Keratinocyte (primary cell): Measurements from ENCODE around the gene SPTBN4. TPM values are rescaled to one million over a fixed set of nuclear protein-coding genes. Genes with fewer than 3 reads are reported as not detected.

ENCODE experiments used
- DNase-seq: peaks from one replicate; pipeline ENCODE4 v3.0.0-alpha.2; 2011; ENCODE audit warnings: low read depth, missing footprints, low spot score
- FAIRE-seq: peaks from 2 replicates; lab custom pipeline; 2011; peaks lifted over from hg19 to GRCh38; lab: Jason Lieb, UNC
- H2AFZ ChIP-seq: 2 replicates; pipeline ENCODE4 v1.6.0; 2012; ENCODE audit warnings: low read length, control low read depth, inconsistent platforms; ENCODE audit not compliant: control insufficient read depth
- H3K27ac ChIP-seq: 2 replicates; pipeline ENCODE4 v1.5.1; 2011; ENCODE audit warnings: low read length; ENCODE audit not compliant: control insufficient read depth, insufficient read depth
- H3K27me3 ChIP-seq: 3 replicates; pipeline ENCODE4 v1.6.0; 2011; ENCODE audit warnings: low read length; ENCODE audit not compliant: control insufficient read depth, insufficient read depth; ENCODE audit errors: extremely low read depth
- H3K36me3 ChIP-seq, 2 experiments: 2 replicates in 1 of 2; 3 replicates in 1 of 2; pipeline ENCODE4 v1.5.1; 2011; ENCODE audit warnings: low read length in 2 of 2, mild to moderate bottlenecking in 1 of 2; ENCODE audit not compliant: control insufficient read depth in 2 of 2, insufficient read depth in 2 of 2; ENCODE audit errors: extremely low read depth in 1 of 2
- H3K4me1 ChIP-seq: 3 replicates; pipeline ENCODE4 v1.5.1; 2011; ENCODE audit warnings: low read length; ENCODE audit not compliant: control insufficient read depth, insufficient read depth; ENCODE audit errors: extremely low read depth
- H3K4me2 ChIP-seq: 3 replicates; pipeline ENCODE4 v1.6.0; 2011; ENCODE audit warnings: low read depth, low read length; ENCODE audit not compliant: control insufficient read depth, insufficient read depth; ENCODE audit errors: extremely low read depth
- H3K4me3 ChIP-seq, 3 experiments: fragments of 200-600 bp in 1 of 3; sonication (generic) in 1 of 3; 2 replicates in 2 of 3; 3 replicates in 1 of 3; pipeline ENCODE4 v1.5.1; 2011 to 2016; ENCODE audit warnings: low read length in 3 of 3, mild to moderate bottlenecking in 3 of 3, control low read depth in 2 of 3, inconsistent platforms in 1 of 3, low read depth in 1 of 3, mixed read lengths in 1 of 3, mixed run types in 1 of 3, moderate library complexity in 1 of 3; ENCODE audit not compliant: control insufficient read depth in 2 of 3, insufficient read depth in 2 of 3; ENCODE audit errors: extremely low read depth in 1 of 3
- H3K79me2 ChIP-seq: 2 replicates; pipeline ENCODE4 v1.6.0; 2012; ENCODE audit warnings: low read length; ENCODE audit not compliant: control insufficient read depth, insufficient read depth
- H3K9ac ChIP-seq: 3 replicates; pipeline ENCODE4 v1.6.0; 2011; ENCODE audit warnings: low read length; ENCODE audit not compliant: control insufficient read depth, insufficient read depth; ENCODE audit errors: extremely low read depth
- H3K9me1 ChIP-seq: 3 replicates; pipeline ENCODE4 v1.6.0; 2011; ENCODE audit warnings: low read length; ENCODE audit not compliant: control insufficient read depth, insufficient read depth; ENCODE audit errors: extremely low read depth
- H3K9me3 ChIP-seq: 2 replicates; pipeline ENCODE4 v1.5.1; 2012; ENCODE audit warnings: low read depth, low read length; ENCODE audit not compliant: control insufficient read depth
- H4K20me1 ChIP-seq: 3 replicates; pipeline ENCODE4 v1.6.0; 2011; ENCODE audit warnings: low read length; ENCODE audit not compliant: control insufficient read depth, insufficient read depth; ENCODE audit errors: extremely low read depth
- EZH2 ChIP-seq: IDR thresholded peaks from one replicate; pipeline ENCODE4 v1.6.1; 2012; ENCODE audit warnings: inconsistent platforms, mild to moderate bottlenecking, low read length, moderate library complexity
- dilution Hi-C: fragments of 300-500 bp; cut with MboI; formaldehyde crosslinking; loops from one replicate; pipeline ENCODE4 v1.7.0; 2020; ENCODE audit warnings: low sequenced_read_pairs; ENCODE audit not compliant: extremely low pct_ligation_motif_present
- polyA plus RNA-seq, 5 experiments: library from polyadenylated mRNA; depleted of rRNA in 3 of 5; stranded (reverse) in 3 of 5; stranded (forward) in 1 of 5; unstranded in 1 of 5; fragments of >200 nt; gene quantifications; 1 replicate in 1 of 5; 2 replicates in 3 of 5; 3 replicates in 1 of 5; pipeline versions ENCODE4 v1.2.1 to v1.2.3, GENCODE V29; 2011 to 2012; ENCODE audit warnings: missing spikeins in 2 of 5, low read depth in 1 of 5, low replicate concordance in 1 of 5
- TF ChIP-seq, protein P1 (sequence below), 3 experiments: IDR thresholded peaks in 1 of 3; conservative IDR thresholded peaks in 1 of 3; optimal IDR thresholded peaks in 1 of 3; 2 replicates in 2 of 3; 3 replicates in 1 of 3; pipeline versions ENCODE3 to v1.5.1; 2011; ENCODE audit warnings: low read length in 3 of 3, mild to moderate bottlenecking in 3 of 3, moderate library complexity in 2 of 3, control low read depth in 1 of 3, inconsistent platforms in 1 of 3; ENCODE audit not compliant: insufficient read depth in 2 of 3; ENCODE audit errors: extremely low read depth in 1 of 3

The SPTBN4 gene
- polyA plus RNA-seq, 1 donor (not counting 4 experiments of a cell fraction or from before 2014, with no cell fraction given), result 0.17 TPM

DNA sequence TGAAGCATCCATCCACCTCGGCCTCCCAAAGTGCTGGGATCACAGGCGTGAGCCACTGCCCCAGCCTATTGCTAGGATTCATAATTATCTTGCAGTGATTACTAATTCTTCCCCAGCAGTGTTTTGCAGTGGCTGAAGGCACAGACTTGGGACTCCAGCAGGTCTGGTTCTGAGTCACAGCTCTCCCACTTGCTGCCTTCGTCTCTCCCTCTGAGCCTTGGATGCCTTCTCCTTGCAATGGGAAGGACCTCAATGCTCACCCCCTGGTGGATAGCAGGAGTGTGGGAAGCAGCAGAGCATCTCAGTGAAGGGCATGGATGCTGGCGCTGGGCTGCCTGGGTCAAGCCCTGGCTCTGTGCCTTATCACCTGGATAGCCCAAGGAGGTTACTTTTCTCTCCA, 72.3 kb downstream of the SPTBN4 start:
- FAIRE-seq, result no peak
- Histone ChIP-seq H3K27ac (no peak overlapping the region), H3K79me2 (no peaks in the 10 kb centered on the region), H3K4me1 (no peaks in the 10 kb centered on the region), H3K9me1 (no peaks in the 10 kb centered on the region), H3K27me3 (no peaks in the 10 kb centered on the region), H3K4me3 (no peak overlapping the region), H3K36me3 (no peaks in the 10 kb centered on the region), H3K9me3 (no peaks in the 10 kb centered on the region), H3K4me2 (no peak overlapping the region), H4K20me1 (no peaks in the 10 kb centered on the region), H3K9ac (no peak overlapping the region), H2AFZ (no peak overlapping the region)
- dilution Hi-C loops, result no loop called here
- DNase-seq, result no peak
- TF ChIP-seq EZH2, result no peak
- TF ChIP-seq, protein P1, sequence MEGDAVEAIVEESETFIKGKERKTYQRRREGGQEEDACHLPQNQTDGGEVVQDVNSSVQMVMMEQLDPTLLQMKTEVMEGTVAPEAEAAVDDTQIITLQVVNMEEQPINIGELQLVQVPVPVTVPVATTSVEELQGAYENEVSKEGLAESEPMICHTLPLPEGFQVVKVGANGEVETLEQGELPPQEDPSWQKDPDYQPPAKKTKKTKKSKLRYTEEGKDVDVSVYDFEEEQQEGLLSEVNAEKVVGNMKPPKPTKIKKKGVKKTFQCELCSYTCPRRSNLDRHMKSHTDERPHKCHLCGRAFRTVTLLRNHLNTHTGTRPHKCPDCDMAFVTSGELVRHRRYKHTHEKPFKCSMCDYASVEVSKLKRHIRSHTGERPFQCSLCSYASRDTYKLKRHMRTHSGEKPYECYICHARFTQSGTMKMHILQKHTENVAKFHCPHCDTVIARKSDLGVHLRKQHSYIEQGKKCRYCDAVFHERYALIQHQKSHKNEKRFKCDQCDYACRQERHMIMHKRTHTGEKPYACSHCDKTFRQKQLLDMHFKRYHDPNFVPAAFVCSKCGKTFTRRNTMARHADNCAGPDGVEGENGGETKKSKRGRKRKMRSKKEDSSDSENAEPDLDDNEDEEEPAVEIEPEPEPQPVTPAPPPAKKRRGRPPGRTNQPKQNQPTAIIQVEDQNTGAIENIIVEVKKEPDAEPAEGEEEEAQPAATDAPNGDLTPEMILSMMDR (optimal IDR thresholded peaks at IDR 0.05 in 1 of 3, IDR thresholded peaks at IDR 0.05 in 1 of 3, conservative IDR thresholded peaks at IDR 0.05 in 1 of 3; ENCODE audit: extremely low read depth in 1 of 3, insufficient read depth in 2 of 3, low read length in 3 of 3), result peak in 1 of 3 experiments; percentile 8

DNA sequence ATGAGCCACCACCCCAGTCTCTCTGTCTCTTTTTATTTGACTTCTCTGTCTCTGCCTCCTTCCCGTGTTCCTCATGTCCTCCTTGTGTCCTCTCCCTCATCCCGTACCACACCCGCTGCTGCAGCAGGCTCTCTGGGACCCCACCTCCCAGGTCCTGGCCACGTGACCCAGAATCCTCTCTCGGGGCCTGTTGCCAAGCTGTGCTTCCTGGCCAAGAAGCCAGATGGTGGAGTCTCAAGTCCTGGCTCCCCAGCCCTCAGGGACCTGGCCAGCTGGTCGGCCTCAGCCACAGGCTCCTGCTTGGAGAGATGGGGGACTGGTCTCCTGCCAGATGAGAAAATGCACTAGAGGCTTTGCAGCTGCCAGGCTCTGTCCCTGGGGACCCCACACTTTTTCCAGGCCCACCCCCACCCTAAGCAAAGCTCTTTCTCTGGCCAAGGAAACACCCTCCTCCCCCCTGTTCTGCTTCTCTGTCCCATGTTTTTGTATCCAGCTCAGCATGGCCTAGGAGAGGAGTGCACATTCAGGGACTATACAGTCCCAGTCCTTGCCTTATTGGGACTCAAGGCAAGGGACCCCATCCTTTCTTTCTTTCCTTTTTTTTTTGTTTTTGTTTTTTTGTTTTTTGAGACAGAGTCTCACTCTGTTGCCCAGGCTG, 75.5 kb downstream of the SPTBN4 start:
- Histone ChIP-seq H4K20me1 (no peaks in the 10 kb centered on the region), H3K4me3 (no peak overlapping the region), H3K4me1 (no peaks in the 10 kb centered on the region), H3K9ac (no peak overlapping the region), H3K27me3 (no peaks in the 10 kb centered on the region), H3K9me1 (no peaks in the 10 kb centered on the region), H3K79me2 (no peaks in the 10 kb centered on the region), H3K36me3 (no peaks in the 10 kb centered on the region), H2AFZ (no peak overlapping the region), H3K27ac (no peak overlapping the region), H3K4me2 (no peak overlapping the region), H3K9me3 (no peaks in the 10 kb centered on the region)
- FAIRE-seq (no peak), DNase-seq (no peak)
- dilution Hi-C loops, result no loop called here
- TF ChIP-seq, protein P1 (optimal IDR thresholded peaks at IDR 0.05 in 1 of 3, IDR thresholded peaks at IDR 0.05 in 1 of 3, conservative IDR thresholded peaks at IDR 0.05 in 1 of 3; ENCODE audit: extremely low read depth in 1 of 3, insufficient read depth in 2 of 3, low read length in 3 of 3), result no peak
- no peak for TF ChIP-seq EZH2
